OCI-LY1 (cell line): ENCODE measurements around the gene RBM10.

Experiments used
- EZH2 ChIP-seq: fragments of 200-600 bp; sonication (generic), shearing (Covaris generic); IDR thresholded peaks from 2 replicates; pipeline ENCODE4 v1.8.0; 2017; ENCODE audit warnings: borderline replicate concordance, mixed run types, mild to moderate bottlenecking, antibody characterized with exemption, low read length, moderate library complexity, mixed read lengths
- TF ChIP-seq, protein P1 (sequence below): fragments of 200-600 bp; sonication (generic), shearing (Covaris generic); IDR thresholded peaks from 2 replicates; pipeline ENCODE4 v1.5.1; 2017; ENCODE audit warnings: mild to moderate bottlenecking, antibody characterized with exemption, low read length, moderate library complexity, mixed read lengths

DNA sequence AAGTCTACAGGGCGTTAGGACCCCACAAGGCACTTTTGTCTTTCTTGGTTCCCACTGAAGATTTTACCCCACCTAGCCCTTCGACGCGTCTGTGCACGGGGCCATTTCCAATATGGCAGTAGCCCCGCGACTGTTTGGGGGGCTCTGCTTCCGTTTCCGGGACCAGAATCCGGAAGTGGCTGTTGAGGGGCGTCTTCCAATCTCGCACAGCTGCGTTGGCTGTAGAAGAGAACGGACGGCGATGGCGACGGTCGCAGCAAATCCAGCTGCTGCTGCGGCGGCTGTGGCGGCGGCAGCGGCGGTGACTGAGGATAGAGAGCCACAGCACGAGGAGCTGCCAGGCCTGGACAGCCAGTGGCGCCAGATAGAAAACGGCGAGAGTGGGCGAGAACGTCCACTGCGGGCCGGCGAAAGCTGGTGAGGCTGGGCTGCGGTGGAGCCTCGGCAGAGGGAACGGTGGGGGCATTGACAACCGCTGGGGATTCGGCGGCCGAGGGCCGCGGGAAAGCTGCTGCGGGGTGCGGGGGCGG is 87.8 kb downstream of the RBM10 start, which contains the start of gene USP11:
- TF ChIP-seq EZH2, result no peak
- TF ChIP-seq, protein P1, sequence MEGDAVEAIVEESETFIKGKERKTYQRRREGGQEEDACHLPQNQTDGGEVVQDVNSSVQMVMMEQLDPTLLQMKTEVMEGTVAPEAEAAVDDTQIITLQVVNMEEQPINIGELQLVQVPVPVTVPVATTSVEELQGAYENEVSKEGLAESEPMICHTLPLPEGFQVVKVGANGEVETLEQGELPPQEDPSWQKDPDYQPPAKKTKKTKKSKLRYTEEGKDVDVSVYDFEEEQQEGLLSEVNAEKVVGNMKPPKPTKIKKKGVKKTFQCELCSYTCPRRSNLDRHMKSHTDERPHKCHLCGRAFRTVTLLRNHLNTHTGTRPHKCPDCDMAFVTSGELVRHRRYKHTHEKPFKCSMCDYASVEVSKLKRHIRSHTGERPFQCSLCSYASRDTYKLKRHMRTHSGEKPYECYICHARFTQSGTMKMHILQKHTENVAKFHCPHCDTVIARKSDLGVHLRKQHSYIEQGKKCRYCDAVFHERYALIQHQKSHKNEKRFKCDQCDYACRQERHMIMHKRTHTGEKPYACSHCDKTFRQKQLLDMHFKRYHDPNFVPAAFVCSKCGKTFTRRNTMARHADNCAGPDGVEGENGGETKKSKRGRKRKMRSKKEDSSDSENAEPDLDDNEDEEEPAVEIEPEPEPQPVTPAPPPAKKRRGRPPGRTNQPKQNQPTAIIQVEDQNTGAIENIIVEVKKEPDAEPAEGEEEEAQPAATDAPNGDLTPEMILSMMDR, result no peak
